WTC11 (cell line): Measurements from ENCODE around the gene PRDM12. TPM values are rescaled to one million over a fixed set of nuclear protein-coding genes. Genes with fewer than 3 reads are reported as not detected.

Source experiments
- ATAC-seq: fragments of 200-7000 bp; cut with Tn5 transposase; 2 replicates; pipeline ENCODE4 v1.10.0; 2021; ENCODE audit warnings: mild to moderate bottlenecking, moderate library complexity
- CTCF ChIA-PET: fragments of 300-600 bp; sonication (Branson Sonifier 250); formaldehyde crosslinking; loops from one replicate; lab custom pipeline; 2021; ENCODE audit warnings: antibody characterized with exemption; lab: Charles Lee
- POLR2A ChIA-PET: fragments of 350-600 bp; sonication (Branson Sonifier 250); formaldehyde crosslinking; loops from one replicate; lab custom pipeline; 2021; ENCODE audit warnings: antibody characterized with exemption; lab: Charles Lee
- DNase-seq: peaks from one replicate; pipeline ENCODE4 v3.0.0; 2021; ENCODE audit warnings: low spot score
- H3K27ac Mint-ChIP-seq: 2 replicates; pipeline ENCODE4 v1.8.0; 2021; ENCODE audit warnings: mixed read lengths
- H3K27me3 Mint-ChIP-seq: 2 replicates; pipeline ENCODE4 v1.8.0; 2021; ENCODE audit warnings: low read depth, mild to moderate bottlenecking, moderate library complexity, mixed read lengths
- H3K36me3 Mint-ChIP-seq: 2 replicates; pipeline ENCODE4 v1.8.0; 2021; ENCODE audit warnings: mixed read lengths
- H3K4me1 Mint-ChIP-seq: 2 replicates; pipeline ENCODE4 v1.8.0; 2022; ENCODE audit warnings: mixed read lengths
- H3K4me3 Mint-ChIP-seq: 2 replicates; pipeline ENCODE4 v1.8.0; 2021; ENCODE audit warnings: mild to moderate bottlenecking, moderate library complexity, mixed read lengths
- H3K9me3 Mint-ChIP-seq: 2 replicates; pipeline ENCODE4 v1.8.0; 2021; ENCODE audit warnings: mixed read lengths
- CDX4 ChIP-seq: fragments of 250-450 bp; sonication (Bioruptor Pico); IDR thresholded peaks from 2 replicates; pipeline ENCODE4 v1.9.0; 2021; ENCODE audit warnings: moderate library complexity, mild to moderate bottlenecking, inconsistent platforms, borderline replicate concordance
- CTCF ChIP-seq: fragments of 200-600 bp; IDR thresholded peaks from 2 replicates; pipeline ENCODE4 v1.8.0; 2022; ENCODE audit warnings: antibody characterized with exemption
- E2F1 ChIP-seq: sonication (generic); formaldehyde crosslinking; IDR thresholded peaks from 2 replicates; pipeline ENCODE4 v1.8.0; 2022; ENCODE audit warnings: mild to moderate bottlenecking, missing genetic modification reagents
- EMX1 ChIP-seq: fragments of 250-450 bp; sonication (Bioruptor Pico); IDR thresholded peaks from 2 replicates; pipeline ENCODE4 v1.8.0; 2021; ENCODE audit warnings: mild to moderate bottlenecking
- GRHL2 ChIP-seq: fragments of 250-450 bp; sonication (Bioruptor Pico); IDR thresholded peaks from 2 replicates; pipeline ENCODE4 v1.8.0; 2022; ENCODE audit warnings: mild to moderate bottlenecking, moderate library complexity; ENCODE audit not compliant: insufficient replicate concordance, severe bottlenecking
- NFE2L1 ChIP-seq: sonication (generic); formaldehyde crosslinking; IDR thresholded peaks from 2 replicates; pipeline ENCODE4 v1.8.1; 2023; ENCODE audit warnings: missing genetic modification reagents
- OVOL2 ChIP-seq: fragments of 250-450 bp; sonication (Bioruptor Pico); IDR thresholded peaks from 2 replicates; pipeline ENCODE4 v1.9.0; 2021; ENCODE audit warnings: mild to moderate bottlenecking, borderline replicate concordance
- RORB ChIP-seq: fragments of 250-450 bp; sonication (Bioruptor Pico); IDR thresholded peaks from 2 replicates; pipeline ENCODE4 v1.9.0; 2021; ENCODE audit warnings: mild to moderate bottlenecking
- SOX15 ChIP-seq: fragments of 250-450 bp; sonication (Bioruptor Pico); IDR thresholded peaks from 2 replicates; pipeline ENCODE4 v1.9.0; 2021; ENCODE audit warnings: mild to moderate bottlenecking
- TEAD4 ChIP-seq: sonication (generic); formaldehyde crosslinking; IDR thresholded peaks from 2 replicates; pipeline ENCODE4 v1.8.0; 2022; ENCODE audit warnings: mild to moderate bottlenecking, missing genetic modification reagents
- TP53 ChIP-seq: sonication (generic); formaldehyde crosslinking; IDR thresholded peaks from 2 replicates; pipeline ENCODE4 v1.8.1; 2023; ENCODE audit warnings: mild to moderate bottlenecking, missing genetic modification reagents
- USF1 ChIP-seq: sonication (generic); formaldehyde crosslinking; IDR thresholded peaks from 2 replicates; pipeline ENCODE4 v1.8.0; 2022; ENCODE audit warnings: mild to moderate bottlenecking, missing genetic modification reagents
- ZNF138 ChIP-seq: sonication (generic); formaldehyde crosslinking; conservative IDR thresholded peaks from 2 replicates; pipeline ENCODE4 v1.8.1; 2022; ENCODE audit warnings: mild to moderate bottlenecking, moderate library complexity, missing genetic modification reagents
- ZNF423 ChIP-seq: fragments of 250-450 bp; sonication (Bioruptor Pico); IDR thresholded peaks from 2 replicates; pipeline ENCODE4 v2.1.2; 2022; ENCODE audit warnings: mild to moderate bottlenecking, moderate library complexity
- ZNF425 ChIP-seq: fragments of 250-450 bp; sonication (Bioruptor Pico); conservative IDR thresholded peaks from 2 replicates; pipeline ENCODE4 v1.9.0; 2021; ENCODE audit warnings: mild to moderate bottlenecking
- total RNA-seq: library from RNA; stranded (reverse); gene quantifications from 3 replicates; pipeline ENCODE4 v1.2.3, GENCODE V29; 2021

Gene PRDM12
- total RNA-seq, 1 experiment from 2014 or later: 0.09 TPM

- TF ChIP-seq CDX4 (no peak), ZNF138 (CRISPR knock-in tag) (no peak)
- TF ChIP-seq, all 79 proteins: peak for 0
These were observed 32.9 kb upstream of the PRDM12 start (continued) for GRCh38 chr9:130631331-130632080.

GRCh38 chr9:130632081-130632710 lies 32.2 kb upstream of the PRDM12 start:
- POLR2A ChIA-PET: no interaction called here
- no peak for ATAC-seq
- peaks cover 45% of the 10 kb centered on the region for H3K36me3 Mint-ChIP-seq
- H3K4me1 Mint-ChIP-seq: peaks cover 28% of the 10 kb centered on the region
- TF ChIP-seq RORB (CRISPR knock-in tag) (no peak), ZNF425 (CRISPR knock-in tag) (no peak), GRHL2 (CRISPR knock-in tag) (no peak)
- no peak overlapping the region for H3K27ac Mint-ChIP-seq
- CTCF ChIA-PET: no interaction called here
- H3K27me3 Mint-ChIP-seq: no peaks in the 10 kb centered on the region
- no peaks in the 10 kb centered on the region for H3K9me3 Mint-ChIP-seq
- no peak for DNase-seq
- H3K4me3 Mint-ChIP-seq: no peak overlapping the region

- H3K4me1 Mint-ChIP-seq: peaks cover 24% of the 10 kb centered on the region
- TF ChIP-seq TEAD4 (CRISPR knock-in tag) (no peak), SOX15 (CRISPR knock-in tag) (no peak), ZNF423 (CRISPR knock-in tag) (no peak), ZNF138 (CRISPR knock-in tag) (no peak), TP53 (CRISPR knock-in tag) (no peak), CTCF (no peak), NFE2L1 (CRISPR knock-in tag) (no peak), USF1 (no peak), EMX1 (CRISPR knock-in tag) (no peak), E2F1 (CRISPR knock-in tag) (no peak), OVOL2 (no peak)
- peaks cover 41% of the 10 kb centered on the region for H3K36me3 Mint-ChIP-seq
- POLR2A ChIA-PET: no interaction called here
- CTCF ChIA-PET: no interaction called here
- H3K4me3 Mint-ChIP-seq: no peak overlapping the region
- H3K9me3 Mint-ChIP-seq: no peaks in the 10 kb centered on the region
- H3K27ac Mint-ChIP-seq: no peak overlapping the region
- DNase-seq (no peak), ATAC-seq (no peak)
- H3K27me3 Mint-ChIP-seq: no peaks in the 10 kb centered on the region
These were observed 31.6 kb upstream of the PRDM12 start for GRCh38 chr9:130632841-130633240.
